GM19193 (cell line): ENCODE measurements around the gene EZR.

Experiments used
- POLR2A ChIP-seq: IDR thresholded peaks from 4 replicates; pipeline ENCODE4 v1.6.1; 2011; ENCODE audit not compliant: insufficient read depth, insufficient read length; ENCODE audit errors: extremely low read depth

The EZR gene

DNA sequence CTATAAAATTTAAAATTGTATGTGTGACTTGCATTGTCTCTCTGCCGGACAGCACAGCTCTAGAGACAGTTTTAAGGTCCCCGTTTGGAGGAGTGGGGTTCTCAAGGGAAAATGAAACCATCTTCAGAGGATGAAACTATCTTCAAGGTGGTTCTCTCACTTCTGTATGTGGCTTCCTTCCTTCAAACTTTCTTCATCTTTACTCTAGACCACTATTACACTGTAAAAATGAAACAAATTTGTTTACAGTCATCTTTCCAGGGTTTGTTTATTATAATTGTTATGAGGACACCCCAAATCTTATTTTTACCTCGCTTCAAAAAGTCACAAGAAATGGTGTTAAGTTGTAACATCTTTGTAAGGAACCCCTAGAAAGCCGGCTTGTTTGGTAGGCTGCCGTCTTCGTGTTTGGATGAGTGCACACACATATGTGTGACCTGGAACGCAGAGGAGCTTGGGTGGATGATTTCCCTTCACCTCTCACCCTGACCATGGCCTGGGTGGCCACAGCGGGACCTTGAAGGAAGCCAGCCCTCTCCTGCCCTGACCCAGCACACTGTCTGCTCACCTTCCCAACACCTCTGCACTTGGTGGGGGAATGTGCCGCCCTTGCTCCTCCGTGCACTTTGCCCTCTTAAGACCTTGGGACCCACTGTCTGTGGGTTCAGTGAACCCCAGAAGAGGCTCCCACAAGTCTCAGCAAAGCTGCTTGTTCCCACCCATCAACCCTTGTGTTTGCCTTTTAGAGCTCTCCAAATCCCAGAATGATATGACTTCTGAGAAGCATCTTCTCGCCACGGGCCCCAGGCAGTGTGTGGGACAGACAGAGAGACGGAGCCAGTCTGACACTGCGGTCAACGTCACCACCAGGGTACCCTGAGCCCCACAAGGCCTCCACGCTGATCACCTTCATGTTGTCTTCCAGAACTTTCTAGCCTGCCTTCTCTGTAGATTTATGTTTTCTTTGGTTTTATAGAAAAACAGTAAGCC is 101.5 kb downstream of the EZR start:
- TF ChIP-seq POLR2A = no peak
